ENCODE measurements around the gene TADA1. TPM values are rescaled to one million over a fixed set of nuclear protein-coding genes. Genes with fewer than 3 reads are reported as not detected.

Gene TADA1
- total RNA-seq, 2 experiments from 2014 or later, result 16.9 to 18.3 TPM

DNA sequence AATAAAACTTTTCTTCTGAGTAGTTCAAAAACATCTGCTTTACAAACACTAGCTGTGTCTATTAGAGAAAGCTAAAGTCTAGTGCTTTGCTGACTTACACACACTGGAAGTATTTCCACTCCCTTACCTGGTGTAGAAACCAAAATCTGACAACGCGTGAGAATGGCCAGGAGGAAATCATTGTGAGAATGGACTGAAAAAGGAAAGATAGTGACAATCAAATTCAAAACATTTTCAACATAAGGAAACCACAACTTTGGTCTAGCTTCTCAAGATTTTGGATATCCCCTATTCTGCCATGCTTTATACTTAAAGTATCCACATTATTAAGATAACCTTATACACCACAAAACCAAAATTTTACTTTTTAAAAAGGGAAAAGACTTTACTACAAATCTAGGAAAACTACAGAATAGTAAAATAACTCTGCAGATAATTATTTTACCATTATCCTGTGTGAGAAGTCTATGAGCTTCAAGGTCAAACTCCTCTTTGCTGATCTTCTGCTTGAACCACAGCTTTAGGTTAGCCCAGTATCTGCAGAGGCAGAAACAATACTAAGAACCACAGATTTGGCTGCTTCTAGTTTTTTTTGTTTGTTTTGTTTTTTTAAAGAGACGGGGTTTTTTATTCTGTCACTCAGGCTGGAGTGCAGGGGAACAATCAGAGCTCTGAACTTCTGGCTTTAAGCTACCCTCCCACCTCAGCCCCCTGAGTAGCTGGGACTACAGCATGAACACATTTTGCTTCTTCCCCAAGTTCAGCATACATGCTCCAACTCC is 6.6 kb downstream of the TADA1 start:
- no peaks in the 10 kb centered on the region for H3K9me3 Mint-ChIP-seq
- no peak for DNase-seq
- H3K27me3 Mint-ChIP-seq, result no peaks in the 10 kb centered on the region
- intact Hi-C loops (cut with micrococcal nuclease), result loop anchor here (10.0 kb wide), 1 partner anchor 385 kb away; no protein-coding TSS in a partner anchor
- peak overlapping the region; percentile 39 for H3K27ac Mint-ChIP-seq
- peaks cover 46% of the 10 kb centered on the region for H3K4me1 Mint-ChIP-seq (ENCODE audit: low read depth)
- ChIA-PET CTCF (interaction anchor here (0.6 to 1.4 kb wide), 5 partner anchors 36 to 947 kb away, joined by 3 to 6 read pairs (median 4); no protein-coding TSS in a partner anchor), POLR2A (interaction anchor here (0.6 to 1.4 kb wide), 3 partner anchors 24 to 46 kb away, joined by 3 to 9 read pairs (median 5); no protein-coding TSS in a partner anchor)
- peaks cover 22% of the 10 kb centered on the region for H3K36me3 Mint-ChIP-seq
- no peak overlapping the region for H3K4me3 Mint-ChIP-seq

DNA sequence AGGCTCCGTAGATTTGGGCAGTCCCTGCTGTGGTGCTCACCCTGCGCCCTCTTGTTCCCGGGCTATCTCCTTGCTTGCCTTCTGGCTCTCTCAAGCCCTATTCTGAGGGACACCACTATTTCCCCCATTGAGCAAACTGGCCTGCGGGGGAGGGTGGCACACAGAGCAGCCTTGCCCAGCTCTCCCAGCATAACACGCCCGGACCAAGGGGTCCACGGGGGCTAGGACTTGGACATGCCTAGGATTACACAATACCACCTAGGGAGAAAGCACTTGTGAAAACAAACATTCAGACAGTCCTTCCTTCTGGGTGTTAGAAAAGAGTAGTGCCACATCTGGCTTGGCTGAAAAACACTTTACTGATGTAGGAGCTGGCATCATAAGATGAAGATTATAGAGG is 7.4 kb downstream of the TADA1 start:
- Mint-ChIP-seq H3K36me3 (peaks cover 23% of the 10 kb centered on the region), H3K27ac (peak overlapping the region; percentile 64), H3K4me3 (no peak overlapping the region), H3K9me3 (no peaks in the 10 kb centered on the region), H3K27me3 (no peaks in the 10 kb centered on the region), H3K4me1 (ENCODE audit: low read depth) (peaks cover 41% of the 10 kb centered on the region)
- intact Hi-C loops (cut with micrococcal nuclease), result no loop called here
- ChIA-PET CTCF (interaction anchor here (1.0 to 1.4 kb wide), 3 partner anchors 41 to 198 kb away, joined by 4 to 6 read pairs (median 6); no protein-coding TSS in a partner anchor), POLR2A (interaction anchor here (1.4 kb wide), 1 partner anchor 24 kb away, joined by 3 read pairs; no protein-coding TSS in a partner anchor)
- no peak for DNase-seq

DNA sequence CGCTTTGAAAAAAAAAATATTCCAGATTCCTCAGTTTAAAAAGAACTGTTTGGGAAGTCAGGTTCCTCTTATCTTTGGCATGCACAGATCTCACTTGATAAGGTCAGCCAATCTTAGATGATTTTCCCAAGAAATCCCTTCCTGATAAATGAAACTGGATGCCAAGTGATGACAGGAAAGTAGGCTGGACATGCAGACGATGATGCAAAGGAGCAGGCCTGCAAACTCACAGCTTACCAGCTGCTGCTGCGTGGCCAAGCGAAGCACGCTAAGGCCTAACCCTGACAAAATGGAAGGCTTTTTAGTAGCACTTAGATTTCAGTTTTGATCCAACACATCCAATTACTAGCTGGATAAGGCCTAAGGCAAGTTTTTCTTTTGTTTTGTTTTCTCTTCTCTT is 10.1 kb downstream of the TADA1 start:
- H3K27ac Mint-ChIP-seq, result no peak overlapping the region
- POLR2A ChIA-PET, result no interaction called here

DNA sequence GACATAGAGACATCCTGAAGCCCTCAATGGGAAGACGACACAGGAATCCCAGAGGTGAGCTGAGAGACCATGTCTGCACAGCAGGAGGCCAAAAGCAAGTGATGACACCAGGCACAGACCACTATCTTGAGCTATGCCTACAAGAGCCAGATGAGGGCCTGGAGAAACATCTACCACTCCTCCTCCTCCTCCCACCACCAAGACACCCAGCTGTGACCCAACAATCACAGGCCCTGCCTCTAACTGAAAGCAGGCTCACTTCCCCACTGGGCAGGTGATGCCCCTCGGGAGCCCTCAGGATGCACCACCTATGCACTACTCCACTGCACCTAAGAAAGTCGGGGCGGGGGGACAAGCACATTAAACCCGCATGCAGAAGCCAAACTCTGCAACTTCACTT is 16.5 kb downstream of the TADA1 start:
- no peak for DNase-seq
- ChIA-PET POLR2A (no interaction called here), CTCF (no interaction called here)
- peaks cover 14% of the 10 kb centered on the region for H3K4me1 Mint-ChIP-seq (ENCODE audit: low read depth)
- intact Hi-C loops (cut with micrococcal nuclease), result loop anchor here (10.0 kb wide), 1 partner anchor 1095 kb away; the partner anchor contains the start of gene TMCO1
- no peaks in the 10 kb centered on the region for H3K27me3 Mint-ChIP-seq
- H3K4me3 Mint-ChIP-seq, result no peak overlapping the region
- peak overlapping the region; percentile 9 for H3K27ac Mint-ChIP-seq
- peaks cover 37% of the 10 kb centered on the region for H3K36me3 Mint-ChIP-seq
- H3K9me3 Mint-ChIP-seq, result no peaks in the 10 kb centered on the region

More for the DNA sequence above, 10.1 kb downstream of the TADA1 start:
- CTCF ChIA-PET, result no interaction called here
- Mint-ChIP-seq H3K27me3 (no peaks in the 10 kb centered on the region), H3K4me1 (ENCODE audit: low read depth) (peaks cover 27% of the 10 kb centered on the region), H3K36me3 (peaks cover 29% of the 10 kb centered on the region), H3K9me3 (no peaks in the 10 kb centered on the region), H3K4me3 (no peak overlapping the region)
- intact Hi-C loops (cut with micrococcal nuclease), result no loop called here
- no peak for DNase-seq

DNA sequence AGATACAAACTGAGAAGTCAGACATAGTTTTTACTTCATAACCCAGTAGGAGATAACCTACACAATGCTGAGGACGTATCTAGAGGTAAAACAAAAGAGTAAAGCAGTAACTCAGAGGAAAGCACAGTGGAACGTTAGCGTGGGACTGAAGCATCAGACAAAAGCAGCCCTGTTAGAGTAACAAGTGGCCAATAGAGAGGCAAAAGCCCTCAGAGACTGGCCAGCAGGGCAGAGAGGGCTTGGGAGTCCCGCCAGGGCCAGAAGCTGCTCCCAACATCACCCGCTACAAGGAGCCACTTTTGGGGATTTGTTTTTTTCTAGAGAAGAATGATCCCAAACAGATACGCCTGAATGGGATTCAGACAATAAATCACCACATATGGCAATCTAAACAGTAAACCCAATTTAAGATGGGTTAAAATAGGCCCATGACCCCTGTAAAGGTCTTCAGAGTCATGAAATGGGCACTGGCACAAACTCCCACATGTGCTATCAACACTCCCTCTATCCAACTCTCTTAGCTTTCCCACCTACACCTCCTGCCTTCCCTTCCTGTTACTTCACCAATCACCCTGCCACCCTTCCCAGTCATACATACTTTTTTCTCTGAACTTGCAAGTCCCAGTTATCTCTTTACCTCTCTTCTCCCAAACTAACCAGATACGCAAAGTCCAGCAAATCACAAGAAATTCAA is 17.2 kb downstream of the TADA1 start:
- no peak for DNase-seq
- Mint-ChIP-seq H3K4me3 (no peak overlapping the region), H3K27me3 (no peaks in the 10 kb centered on the region), H3K27ac (peak overlapping the region; percentile 9), H3K36me3 (peaks cover 40% of the 10 kb centered on the region), H3K4me1 (ENCODE audit: low read depth) (peaks cover 19% of the 10 kb centered on the region), H3K9me3 (no peaks in the 10 kb centered on the region)
- ChIA-PET CTCF (no interaction called here), POLR2A (interaction anchor here (1.5 kb wide), 1 partner anchor 17 kb away, joined by 5 read pairs; the partner anchor contains the start of gene TADA1)
- intact Hi-C loops (cut with micrococcal nuclease), result loop anchor here (10.0 kb wide), 1 partner anchor 1094 kb away; the partner anchor contains the start of gene TMCO1

DNA sequence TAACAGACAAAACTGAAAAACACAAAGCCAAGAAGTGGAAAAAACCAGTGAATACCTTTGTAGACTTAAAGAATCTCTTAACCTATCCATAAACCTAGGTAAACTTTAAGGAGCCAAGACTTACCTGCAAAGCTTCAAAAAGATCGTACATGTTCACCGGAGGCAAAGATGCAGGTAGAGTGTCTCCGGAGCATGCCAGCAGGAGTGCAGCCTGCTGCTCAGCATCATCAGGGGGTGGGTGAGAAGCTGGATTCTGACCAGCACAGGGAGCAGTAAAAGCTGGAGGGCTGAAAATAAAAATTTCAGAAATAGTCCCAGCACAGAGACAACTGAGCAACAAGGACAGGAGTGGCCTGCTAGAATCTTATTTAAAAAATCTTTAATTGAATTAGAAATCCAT is 18.1 kb downstream of the TADA1 start:
- peaks cover 49% of the 10 kb centered on the region for H3K36me3 Mint-ChIP-seq
- POLR2A ChIA-PET, result interaction anchor here (1.5 kb wide), 1 partner anchor 18 kb away, joined by 5 read pairs; the partner anchor contains the start of gene TADA1
- H3K9me3 Mint-ChIP-seq, result no peaks in the 10 kb centered on the region
- H3K4me3 Mint-ChIP-seq, result no peak overlapping the region
- DNase-seq, result no peak
- no peaks in the 10 kb centered on the region for H3K27me3 Mint-ChIP-seq
- H3K4me1 Mint-ChIP-seq (ENCODE audit: low read depth), result peaks cover 24% of the 10 kb centered on the region
- CTCF ChIA-PET, result no interaction called here
- intact Hi-C loops (cut with micrococcal nuclease), result loop anchor here (10.0 kb wide), 1 partner anchor 1093 kb away; the partner anchor contains the start of gene TMCO1
- peak overlapping the region; percentile 14 for H3K27ac Mint-ChIP-seq

DNA sequence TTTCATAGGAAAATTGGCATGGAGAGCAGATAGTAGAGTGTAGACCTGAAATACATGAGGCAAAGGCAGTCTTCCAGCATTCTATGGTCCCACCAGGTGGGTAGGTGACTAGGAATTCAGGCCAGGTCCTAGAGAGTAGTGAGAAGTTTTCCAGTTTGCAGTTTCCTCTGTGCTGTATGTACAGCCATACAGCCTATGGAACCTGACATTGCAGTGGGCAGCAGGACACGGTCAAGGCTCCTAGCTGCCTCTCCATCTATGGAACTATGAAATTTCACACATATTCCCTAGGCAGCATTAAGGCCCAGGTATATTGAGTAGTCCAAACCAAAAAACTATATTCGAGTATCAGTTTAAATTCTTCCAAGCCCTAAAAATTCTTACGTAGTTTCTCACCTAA is 20.5 kb downstream of the TADA1 start:
- Mint-ChIP-seq H3K4me1 (ENCODE audit: low read depth) (peaks cover 41% of the 10 kb centered on the region), H3K36me3 (peaks cover 58% of the 10 kb centered on the region), H3K27me3 (no peaks in the 10 kb centered on the region), H3K9me3 (no peaks in the 10 kb centered on the region), H3K4me3 (no peak overlapping the region), H3K27ac (no peak overlapping the region)
- POLR2A ChIA-PET, result no interaction called here
- intact Hi-C loops (cut with micrococcal nuclease), result loop anchor here (10.0 kb wide), 1 partner anchor 1091 kb away; the partner anchor contains the start of gene TMCO1
- no peak for DNase-seq
- CTCF ChIA-PET, result no interaction called here

DNA sequence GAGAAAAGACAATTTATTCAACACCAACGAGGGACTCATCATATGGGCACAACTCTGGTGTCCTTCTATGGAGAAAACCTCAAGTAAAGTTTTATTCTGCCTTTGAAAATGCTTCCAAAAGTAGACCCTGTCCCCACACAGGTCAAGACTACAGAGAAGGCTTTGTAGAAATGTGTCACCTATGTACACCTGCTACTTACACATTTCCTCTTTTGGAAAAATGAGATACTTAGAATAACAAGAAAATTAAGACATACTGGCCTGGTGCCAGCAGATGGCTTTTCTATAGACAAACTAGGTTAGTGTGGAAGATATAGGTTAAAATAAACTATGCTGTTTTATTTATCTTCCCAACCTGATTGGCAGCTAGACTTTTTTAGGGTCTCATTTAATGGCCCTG is 23.1 kb downstream of the TADA1 start:
- intact Hi-C loops (cut with micrococcal nuclease), result loop anchor here (10.0 kb wide), 1 partner anchor 1088 kb away; the partner anchor contains the start of gene TMCO1
- POLR2A ChIA-PET, result no interaction called here
- peak overlapping the region; percentile 70 for H3K27ac Mint-ChIP-seq
- H3K36me3 Mint-ChIP-seq, result peaks cover 69% of the 10 kb centered on the region
- no peaks in the 10 kb centered on the region for H3K27me3 Mint-ChIP-seq
- H3K9me3 Mint-ChIP-seq, result no peaks in the 10 kb centered on the region
- CTCF ChIA-PET, result interaction anchor here (0.5 kb wide), 1 partner anchor 10 kb away, joined by 3 read pairs; no protein-coding TSS in a partner anchor
- no peak overlapping the region for H3K4me3 Mint-ChIP-seq
- peaks cover 60% of the 10 kb centered on the region for H3K4me1 Mint-ChIP-seq (ENCODE audit: low read depth)
- no peak for DNase-seq

DNA sequence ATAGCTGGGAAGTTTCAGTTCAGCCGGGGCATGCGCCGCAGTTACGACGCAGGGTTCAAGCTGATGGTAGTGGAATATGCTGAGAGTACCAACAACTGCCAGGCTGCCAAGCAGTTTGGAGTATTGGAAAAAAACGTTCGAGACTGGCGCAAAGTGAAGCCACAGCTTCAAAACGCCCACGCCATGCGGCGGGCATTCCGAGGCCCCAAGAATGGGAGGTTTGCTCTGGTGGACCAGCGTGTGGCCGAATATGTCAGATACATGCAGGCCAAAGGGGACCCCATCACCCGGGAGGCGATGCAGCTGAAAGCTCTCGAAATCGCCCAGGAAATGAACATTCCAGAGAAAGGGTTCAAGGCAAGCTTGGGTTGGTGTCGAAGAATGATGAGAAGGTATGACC is 26.9 kb downstream of the TADA1 start:
- intact Hi-C loops (cut with micrococcal nuclease), result no loop called here
- H3K4me3 Mint-ChIP-seq, result no peak overlapping the region
- H3K9me3 Mint-ChIP-seq, result no peaks in the 10 kb centered on the region
- no peaks in the 10 kb centered on the region for H3K27me3 Mint-ChIP-seq
- POLR2A ChIA-PET, result no interaction called here
- CTCF ChIA-PET, result interaction anchor here (0.5 kb wide), 1 partner anchor 67 kb away, joined by 4 read pairs; no protein-coding TSS in a partner anchor
- H3K27ac Mint-ChIP-seq, result no peak overlapping the region
- peaks cover 79% of the 10 kb centered on the region for H3K4me1 Mint-ChIP-seq (ENCODE audit: low read depth)
- H3K36me3 Mint-ChIP-seq, result peaks cover 81% of the 10 kb centered on the region
- no peak for DNase-seq

DNA sequence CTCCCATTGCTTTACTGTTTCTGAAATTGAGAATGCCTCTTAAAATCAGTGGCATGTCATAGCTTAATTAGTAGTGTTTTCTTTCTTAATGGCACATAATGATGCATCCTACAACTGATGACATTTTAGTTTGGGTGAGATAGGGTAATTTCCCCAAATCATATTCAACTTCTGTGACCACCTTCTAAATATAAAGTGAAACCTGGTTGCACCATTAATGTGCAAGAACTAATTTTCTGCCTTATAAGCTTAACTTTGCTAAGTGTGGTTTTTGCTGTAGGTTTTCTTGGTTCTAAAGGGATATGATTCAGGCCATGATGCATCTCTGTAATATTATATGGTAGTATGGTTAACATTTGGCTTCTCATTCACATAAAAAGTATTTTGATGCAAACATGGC is 27.9 kb downstream of the TADA1 start:
- no peak for DNase-seq
- Mint-ChIP-seq H3K4me1 (ENCODE audit: low read depth) (peaks cover 80% of the 10 kb centered on the region), H3K4me3 (no peak overlapping the region), H3K27me3 (no peaks in the 10 kb centered on the region), H3K9me3 (no peaks in the 10 kb centered on the region), H3K27ac (peak overlapping the region; percentile 80), H3K36me3 (peaks cover 81% of the 10 kb centered on the region)
- POLR2A ChIA-PET, result interaction anchor here (1.4 kb wide), 2 partner anchors 9 to 28 kb away, joined by 3 to 6 read pairs; partner anchors contain the start of genes POGK and TADA1
- CTCF ChIA-PET, result interaction anchor here (1.1 kb wide), 1 partner anchor 36 kb away, joined by 3 read pairs; no protein-coding TSS in a partner anchor
- intact Hi-C loops (cut with micrococcal nuclease), result loop anchor here (1.0 kb wide), 2 partner anchors 9 to 143 kb away; partner anchors contain the start of gene POGK

DNA sequence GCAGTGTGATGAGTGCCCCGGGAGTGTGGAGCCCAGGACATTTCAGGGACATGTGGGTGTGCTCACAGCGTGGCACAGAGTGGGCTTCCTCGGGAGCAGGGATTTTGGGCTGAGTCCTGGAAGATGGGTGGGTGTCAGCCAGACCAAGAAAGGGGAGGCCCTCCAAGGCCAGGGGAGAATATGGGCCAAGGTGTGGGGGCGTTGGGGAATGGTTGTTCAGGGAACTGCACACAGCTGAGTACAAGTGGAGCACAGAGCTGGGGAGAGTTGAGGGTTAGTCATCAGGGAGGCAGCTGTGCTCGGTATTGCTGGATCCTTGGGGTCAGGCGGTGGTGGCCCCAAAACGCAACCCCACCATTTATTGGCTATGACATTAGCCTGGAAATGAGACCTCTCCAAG is 31.3 kb downstream of the TADA1 start:
- DNase-seq, result no peak
- H3K27ac Mint-ChIP-seq, result peak overlapping the region; percentile 68
- peaks cover 61% of the 10 kb centered on the region for H3K36me3 Mint-ChIP-seq
- intact Hi-C loops (cut with micrococcal nuclease), result no loop called here
- CTCF ChIA-PET, result no interaction called here
- POLR2A ChIA-PET, result interaction anchor here (1.2 kb wide), 1 partner anchor 25 kb away, joined by 3 read pairs; no protein-coding TSS in a partner anchor
- H3K9me3 Mint-ChIP-seq, result no peaks in the 10 kb centered on the region
- peaks cover 71% of the 10 kb centered on the region for H3K4me1 Mint-ChIP-seq (ENCODE audit: low read depth)
- H3K4me3 Mint-ChIP-seq, result no peak overlapping the region
- H3K27me3 Mint-ChIP-seq, result no peaks in the 10 kb centered on the region
